ENCODE measurements around the gene DUXB.

DNA sequence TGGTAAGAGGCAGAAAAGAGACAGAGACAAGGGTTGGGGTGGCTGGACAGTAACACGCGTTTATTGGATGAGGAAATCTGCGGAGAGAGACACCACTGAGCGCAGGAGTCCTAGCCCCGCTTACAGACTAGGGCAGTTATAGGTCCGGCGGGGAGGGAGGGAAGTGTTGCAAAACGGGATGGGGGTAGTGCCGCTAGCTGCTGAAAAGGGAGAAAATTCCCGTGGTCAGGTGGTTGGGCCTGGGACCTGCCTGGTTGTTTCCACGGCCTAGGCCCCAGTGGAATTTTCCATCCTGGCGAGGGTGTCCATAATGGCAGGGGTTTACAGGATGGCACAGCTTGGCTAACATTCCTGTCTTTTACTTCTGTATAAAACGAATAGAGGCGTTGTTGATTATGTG is 19.0 kb downstream of the DUXB start:
- TF ChIP-seq, protein P1, sequence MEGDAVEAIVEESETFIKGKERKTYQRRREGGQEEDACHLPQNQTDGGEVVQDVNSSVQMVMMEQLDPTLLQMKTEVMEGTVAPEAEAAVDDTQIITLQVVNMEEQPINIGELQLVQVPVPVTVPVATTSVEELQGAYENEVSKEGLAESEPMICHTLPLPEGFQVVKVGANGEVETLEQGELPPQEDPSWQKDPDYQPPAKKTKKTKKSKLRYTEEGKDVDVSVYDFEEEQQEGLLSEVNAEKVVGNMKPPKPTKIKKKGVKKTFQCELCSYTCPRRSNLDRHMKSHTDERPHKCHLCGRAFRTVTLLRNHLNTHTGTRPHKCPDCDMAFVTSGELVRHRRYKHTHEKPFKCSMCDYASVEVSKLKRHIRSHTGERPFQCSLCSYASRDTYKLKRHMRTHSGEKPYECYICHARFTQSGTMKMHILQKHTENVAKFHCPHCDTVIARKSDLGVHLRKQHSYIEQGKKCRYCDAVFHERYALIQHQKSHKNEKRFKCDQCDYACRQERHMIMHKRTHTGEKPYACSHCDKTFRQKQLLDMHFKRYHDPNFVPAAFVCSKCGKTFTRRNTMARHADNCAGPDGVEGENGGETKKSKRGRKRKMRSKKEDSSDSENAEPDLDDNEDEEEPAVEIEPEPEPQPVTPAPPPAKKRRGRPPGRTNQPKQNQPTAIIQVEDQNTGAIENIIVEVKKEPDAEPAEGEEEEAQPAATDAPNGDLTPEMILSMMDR (IDR thresholded peaks at IDR 0.05): no peak
- no peak for TF ChIP-seq POLR2A (IDR thresholded peaks at IDR 0.05)

Measured in testis (tissue), 2 donors.